NB4 (cell line): ENCODE results near the gene BACH2.
"Not testable (repeated sequence)": the region's sequence is repeated elsewhere in the genome, so short reads cannot be mapped to it uniquely, and the experiment has no call there.

Experiments
- DNase-seq: peaks from one replicate; pipeline ENCODE4 v3.0.0; 2010; ENCODE audit warnings: low read depth
- H3K4me3 ChIP-seq: one replicate; pipeline ENCODE4 v1.5.1; 2011; ENCODE audit warnings: mild to moderate bottlenecking, low read depth, low read length, moderate library complexity
- MYC ChIP-seq: IDR thresholded peaks from 2 replicates; pipeline ENCODE4 v1.6.1; 2011; ENCODE audit warnings: low read depth, low read length
- POLR2A ChIP-seq: IDR thresholded peaks from 2 replicates; pipeline ENCODE4 v1.6.1; 2011; ENCODE audit warnings: mild to moderate bottlenecking; ENCODE audit not compliant: insufficient read length; ENCODE audit errors: extremely low read depth
- TF ChIP-seq, protein P1 (sequence below): IDR thresholded peaks from one replicate; pipeline ENCODE4 v1.5.1; 2012; ENCODE audit warnings: low read depth, low read length
- TF ChIP-seq, protein P2 (sequence below): IDR thresholded peaks from 2 replicates; pipeline ENCODE4 v1.6.1; 2011; ENCODE audit warnings: low read depth, low read length

BACH2 gene

DNA sequence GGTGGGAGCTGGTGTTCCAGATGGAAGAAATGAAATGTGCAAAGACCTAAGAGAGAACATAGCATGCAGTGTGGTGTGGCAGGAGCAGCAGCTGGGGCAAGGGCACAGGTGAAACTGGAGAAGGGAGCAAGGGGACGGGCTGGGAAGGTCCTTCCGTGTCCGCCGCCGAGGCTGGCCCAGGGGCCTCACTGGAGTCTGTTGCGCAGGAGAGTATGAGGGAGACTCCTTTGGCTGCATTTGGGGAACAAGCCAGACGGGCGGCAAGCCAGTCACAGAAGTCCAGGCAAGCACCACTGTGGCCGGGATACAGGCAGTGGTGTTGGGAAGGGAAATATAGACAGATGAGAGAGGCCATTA is 324.6 kb downstream of the BACH2 start:
- no peak overlapping the region for H3K4me3 ChIP-seq
- no peak for DNase-seq
- TF ChIP-seq POLR2A (no peak), MYC (no peak)
- TF ChIP-seq, protein P1, sequence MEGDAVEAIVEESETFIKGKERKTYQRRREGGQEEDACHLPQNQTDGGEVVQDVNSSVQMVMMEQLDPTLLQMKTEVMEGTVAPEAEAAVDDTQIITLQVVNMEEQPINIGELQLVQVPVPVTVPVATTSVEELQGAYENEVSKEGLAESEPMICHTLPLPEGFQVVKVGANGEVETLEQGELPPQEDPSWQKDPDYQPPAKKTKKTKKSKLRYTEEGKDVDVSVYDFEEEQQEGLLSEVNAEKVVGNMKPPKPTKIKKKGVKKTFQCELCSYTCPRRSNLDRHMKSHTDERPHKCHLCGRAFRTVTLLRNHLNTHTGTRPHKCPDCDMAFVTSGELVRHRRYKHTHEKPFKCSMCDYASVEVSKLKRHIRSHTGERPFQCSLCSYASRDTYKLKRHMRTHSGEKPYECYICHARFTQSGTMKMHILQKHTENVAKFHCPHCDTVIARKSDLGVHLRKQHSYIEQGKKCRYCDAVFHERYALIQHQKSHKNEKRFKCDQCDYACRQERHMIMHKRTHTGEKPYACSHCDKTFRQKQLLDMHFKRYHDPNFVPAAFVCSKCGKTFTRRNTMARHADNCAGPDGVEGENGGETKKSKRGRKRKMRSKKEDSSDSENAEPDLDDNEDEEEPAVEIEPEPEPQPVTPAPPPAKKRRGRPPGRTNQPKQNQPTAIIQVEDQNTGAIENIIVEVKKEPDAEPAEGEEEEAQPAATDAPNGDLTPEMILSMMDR = no peak
- TF ChIP-seq, protein P2, sequence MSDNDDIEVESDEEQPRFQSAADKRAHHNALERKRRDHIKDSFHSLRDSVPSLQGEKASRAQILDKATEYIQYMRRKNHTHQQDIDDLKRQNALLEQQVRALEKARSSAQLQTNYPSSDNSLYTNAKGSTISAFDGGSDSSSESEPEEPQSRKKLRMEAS = no peak

- not testable (repeated sequence) for DNase-seq
These were observed 325.2 kb downstream of the BACH2 start for GRCh38 chr6:89971338-89972024.

GRCh38 chr6:89970609-89971337 is 325.9 kb downstream of the BACH2 start:
- no peak overlapping the region for H3K4me3 ChIP-seq
- DNase-seq = peak; percentile 59
- TF ChIP-seq, protein P1 = peak; percentile 64
- no peak for TF ChIP-seq POLR2A
- TF ChIP-seq, protein P2 = no peak

More at GRCh38 chr6:89971338-89972024, 325.2 kb downstream of the BACH2 start:
- not testable (repeated sequence) for H3K4me3 ChIP-seq

DNA sequence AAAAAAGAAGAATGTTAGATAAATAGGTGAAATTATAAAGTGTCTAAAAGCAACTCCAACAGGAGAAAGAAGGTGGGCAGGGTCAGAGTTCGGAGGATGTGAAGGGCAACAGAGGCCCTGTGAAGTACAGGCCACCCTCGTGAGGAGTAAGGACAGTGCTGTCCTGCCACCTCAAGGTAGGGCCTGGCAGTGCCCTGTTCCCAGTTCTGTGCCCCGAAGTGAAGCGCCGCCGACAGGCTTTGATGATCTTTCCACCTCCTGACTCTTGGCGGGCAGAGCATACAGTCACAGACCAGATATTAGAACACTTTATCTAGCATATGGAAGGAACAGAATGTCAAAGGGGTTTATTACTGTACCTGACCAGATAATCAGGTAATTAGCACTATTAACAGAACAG is 326.6 kb downstream of the BACH2 start:
- no peak for DNase-seq
- no peak overlapping the region for H3K4me3 ChIP-seq
- TF ChIP-seq MYC (no peak), POLR2A (no peak)
- TF ChIP-seq, protein P1 = no peak
- TF ChIP-seq, protein P2 = no peak

DNA sequence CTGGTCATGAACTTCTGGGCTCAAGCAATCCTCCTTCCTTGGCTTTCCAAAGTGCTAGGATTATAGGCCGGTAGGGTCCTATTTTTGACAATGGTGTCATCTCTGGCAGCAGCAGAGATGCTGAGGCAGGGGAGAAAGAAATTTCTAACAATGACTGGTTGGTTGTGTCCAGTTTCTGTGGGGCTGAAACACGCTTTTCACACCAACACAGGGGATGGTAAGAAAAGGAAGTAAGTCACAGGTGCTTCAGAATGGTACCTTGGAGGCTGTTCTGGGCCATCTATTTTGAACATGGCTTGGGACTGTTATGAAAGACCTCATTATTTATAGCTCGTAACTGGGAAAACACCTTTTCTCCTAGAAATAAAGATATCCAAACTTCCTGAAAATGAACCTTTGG is 329.7 kb downstream of the BACH2 start:
- no peak overlapping the region for H3K4me3 ChIP-seq
- TF ChIP-seq, protein P2 = no peak
- TF ChIP-seq MYC = no peak
- TF ChIP-seq POLR2A = no peak
- TF ChIP-seq, protein P1 = no peak
- DNase-seq = no peak

DNA sequence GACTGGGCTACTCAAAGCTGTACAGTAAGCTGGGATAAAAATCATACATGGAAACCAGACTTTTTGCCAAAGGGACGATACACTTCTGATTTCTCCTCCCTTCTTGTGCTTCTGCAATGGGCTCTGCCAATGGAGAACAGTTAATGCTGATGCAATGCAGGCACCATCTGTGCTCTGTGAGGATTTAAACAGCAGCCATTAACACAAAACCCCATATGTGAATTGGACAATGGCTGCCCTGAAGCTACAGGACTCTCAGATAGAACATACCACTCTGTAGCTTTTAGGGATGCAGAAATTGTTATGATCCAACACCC is 330.5 kb downstream of the BACH2 start:
- no peak overlapping the region for H3K4me3 ChIP-seq
- DNase-seq = no peak
- TF ChIP-seq POLR2A (no peak), MYC (no peak)
- TF ChIP-seq, protein P1 = no peak
- TF ChIP-seq, protein P2 = no peak
